HG03025 (cell line): Measurements from ENCODE around the gene ENG.
A peak's percentile ranks its signal among the peaks of the same experiment; 100 is the strongest.

ENCODE experiments used
- ATAC-seq: cut with Tn5 transposase; IDR thresholded peaks from one replicate; pipeline ENCODE4 v1.9.1; 2021; ENCODE audit warnings: mild to moderate bottlenecking, moderate library complexity; ENCODE audit not compliant: unreplicated experiment, low FRiP score

Gene ENG

GRCh38 chr9:127816362-127816725 is 38.1 kb downstream of the ENG start:
- ATAC-seq: no peak

GRCh38 chr9:127815512-127816361 is 38.7 kb downstream of the ENG start:
- ATAC-seq: no peak

- no peak for ATAC-seq
Measured at GRCh38 chr9:127814619-127815511, 39.6 kb downstream of the ENG start.

DNA sequence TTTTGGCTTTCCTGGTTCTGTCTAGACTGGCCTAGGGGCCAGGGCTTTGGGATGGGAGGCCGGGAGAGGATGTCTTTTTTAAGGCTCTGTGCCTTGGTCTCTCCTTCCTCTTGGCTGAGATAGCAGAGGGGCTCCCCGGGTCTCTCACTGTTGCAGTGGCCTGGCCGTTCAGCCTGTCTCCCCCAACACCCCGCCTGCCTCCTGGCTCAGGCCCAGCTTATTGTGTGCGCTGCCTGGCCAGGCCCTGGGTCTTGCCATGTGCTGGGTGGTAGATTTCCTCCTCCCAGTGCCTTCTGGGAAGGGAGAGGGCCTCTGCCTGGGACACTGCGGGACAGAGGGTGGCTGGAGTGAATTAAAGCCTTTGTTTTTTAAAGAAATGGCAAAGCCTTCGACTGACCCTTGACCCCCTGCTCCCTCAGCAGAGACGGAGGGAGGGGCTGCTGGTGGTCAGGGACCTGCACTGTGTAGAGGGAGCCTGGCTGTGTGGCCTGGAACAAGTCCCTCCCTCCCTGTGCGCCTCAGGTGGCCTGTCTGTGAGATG is 40.7 kb downstream of the ENG start:
- ATAC-seq: no peak

DNA sequence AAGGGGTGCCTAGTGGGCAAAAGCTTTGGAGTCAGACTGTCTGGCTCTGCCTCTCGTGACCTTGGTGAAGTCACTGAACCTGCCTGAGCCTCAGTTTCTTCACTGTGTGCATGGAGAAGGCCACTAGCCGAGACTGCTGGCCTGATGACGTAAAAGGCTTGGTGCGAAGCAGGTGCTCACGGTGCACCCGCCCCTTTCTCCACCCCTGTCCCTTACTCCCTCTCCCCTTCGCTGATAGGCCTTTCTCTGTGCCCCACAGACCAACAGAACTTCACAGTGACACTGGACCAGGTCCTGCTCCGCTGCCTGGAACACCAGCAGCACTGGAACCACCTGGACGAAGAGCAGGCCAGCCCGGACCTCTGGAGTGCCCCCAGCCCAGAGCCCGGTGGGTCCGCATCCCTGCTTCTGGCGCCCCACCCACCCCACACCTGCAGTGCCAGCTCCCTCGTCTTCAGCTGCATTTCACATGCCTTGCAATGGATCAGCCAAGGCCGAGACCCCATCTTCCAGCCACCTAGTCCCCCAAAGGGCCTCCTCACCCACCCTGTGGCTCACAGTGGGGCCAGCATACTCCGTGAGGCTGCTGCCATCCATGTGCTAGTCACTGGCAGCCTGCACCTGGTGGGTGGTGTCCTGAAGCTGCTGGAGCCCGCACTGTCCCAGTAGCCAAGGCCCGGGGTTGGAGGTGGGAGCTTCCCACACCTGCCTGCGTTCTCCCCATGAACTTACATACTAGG is 41.4 kb downstream of the ENG start:
- no peak for ATAC-seq

GRCh38 chr9:127812011-127812410 is 42.4 kb downstream of the ENG start:
- no peak for ATAC-seq

DNA sequence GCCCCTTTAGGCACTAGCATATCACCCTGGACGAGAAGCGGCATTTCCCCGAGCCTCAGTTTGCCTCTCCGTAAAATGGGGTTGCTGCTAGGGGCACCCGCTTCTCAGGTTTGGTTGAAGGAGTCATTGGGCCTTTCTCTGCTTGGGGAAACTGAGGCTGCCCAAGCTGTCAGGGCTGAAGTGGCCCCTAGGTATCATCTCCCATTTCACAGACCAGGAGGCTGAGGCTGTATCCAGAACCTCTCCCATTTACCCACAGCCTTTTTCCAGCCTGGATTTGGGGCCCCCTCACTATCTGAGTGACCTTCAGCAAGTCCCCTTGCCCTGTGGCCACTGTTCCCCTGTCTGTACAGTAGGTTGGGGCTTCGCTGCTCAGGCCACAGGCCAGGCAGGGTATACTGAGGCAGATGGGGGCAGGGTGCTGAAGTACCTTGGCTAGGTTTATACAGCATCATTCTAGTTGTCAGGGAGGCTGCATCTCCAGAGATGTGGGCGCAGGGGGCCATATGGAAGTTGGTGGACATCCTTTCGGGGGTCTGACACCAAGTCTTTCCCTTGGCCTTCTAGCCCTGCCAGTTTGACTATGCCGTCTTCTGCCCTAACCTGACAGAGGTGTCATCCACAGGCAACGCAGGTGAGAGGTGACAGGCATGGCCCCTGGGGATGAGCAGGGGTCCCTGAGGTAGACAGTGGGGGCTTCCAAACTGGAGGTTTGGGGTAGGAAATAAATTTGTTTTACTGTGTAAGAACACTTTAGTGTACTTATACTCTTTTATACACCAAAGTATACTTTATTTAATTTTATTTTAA is 43.9 kb downstream of the ENG start:
- no peak for ATAC-seq

- ATAC-seq: no peak
Measured at GRCh38 chr9:127809540-127810377, 44.7 kb downstream of the ENG start.

DNA sequence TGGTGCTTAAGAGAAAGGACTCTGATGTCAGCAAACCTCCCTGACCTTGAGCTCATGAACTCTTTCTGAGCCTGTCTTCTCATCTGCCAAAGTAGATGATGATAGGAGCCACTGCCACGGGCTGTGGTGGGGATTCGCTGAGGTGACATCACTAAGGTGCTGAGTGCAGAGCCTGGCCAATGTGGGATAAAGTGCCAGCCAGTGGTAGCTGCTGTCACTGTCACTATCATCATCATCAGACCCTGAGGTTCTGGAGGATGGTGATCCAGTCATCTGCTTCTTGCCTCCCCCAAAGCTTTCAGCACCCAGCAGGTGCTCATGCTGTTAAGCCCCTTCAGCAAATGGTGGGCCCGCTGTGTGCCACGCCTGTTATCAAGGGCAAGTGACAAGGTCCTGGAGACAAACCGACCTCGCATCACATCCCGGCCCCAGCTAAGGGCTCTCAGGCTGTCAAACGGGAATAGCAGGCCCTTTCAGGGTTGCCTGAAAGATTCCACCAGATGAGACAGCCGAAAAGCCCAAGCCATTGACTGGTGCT is 45.4 kb downstream of the ENG start:
- ATAC-seq: no peak

GRCh38 chr9:127808347-127809001 is 46.0 kb downstream of the ENG start:
- ATAC-seq: no peak

DNA sequence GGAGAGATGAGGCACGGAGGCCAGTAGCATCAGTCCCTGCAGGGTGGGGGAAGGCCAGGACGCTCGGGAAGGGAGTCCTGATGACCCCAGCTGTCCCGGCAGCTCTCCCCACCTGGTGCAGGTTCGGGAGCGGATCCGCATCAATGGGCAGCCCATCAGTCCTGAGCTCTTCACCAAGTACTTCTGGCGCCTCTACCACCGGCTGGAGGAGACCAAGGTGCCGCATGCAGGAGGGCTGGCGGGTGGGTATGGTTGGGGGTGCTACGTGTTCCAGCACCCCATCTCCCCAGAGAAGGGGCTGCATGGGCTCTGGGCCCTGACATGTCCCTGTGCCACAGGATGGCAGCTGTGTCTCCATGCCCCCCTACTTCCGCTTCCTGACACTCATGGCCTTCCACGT is 47.6 kb downstream of the ENG start:
- ATAC-seq: no peak

GRCh38 chr9:127805620-127806019 is 48.8 kb downstream of the ENG start:
- ATAC-seq: no peak

GRCh38 chr9:127803507-127804352 is 50.7 kb downstream of the ENG start:
- peak; percentile 2 for ATAC-seq

DNA sequence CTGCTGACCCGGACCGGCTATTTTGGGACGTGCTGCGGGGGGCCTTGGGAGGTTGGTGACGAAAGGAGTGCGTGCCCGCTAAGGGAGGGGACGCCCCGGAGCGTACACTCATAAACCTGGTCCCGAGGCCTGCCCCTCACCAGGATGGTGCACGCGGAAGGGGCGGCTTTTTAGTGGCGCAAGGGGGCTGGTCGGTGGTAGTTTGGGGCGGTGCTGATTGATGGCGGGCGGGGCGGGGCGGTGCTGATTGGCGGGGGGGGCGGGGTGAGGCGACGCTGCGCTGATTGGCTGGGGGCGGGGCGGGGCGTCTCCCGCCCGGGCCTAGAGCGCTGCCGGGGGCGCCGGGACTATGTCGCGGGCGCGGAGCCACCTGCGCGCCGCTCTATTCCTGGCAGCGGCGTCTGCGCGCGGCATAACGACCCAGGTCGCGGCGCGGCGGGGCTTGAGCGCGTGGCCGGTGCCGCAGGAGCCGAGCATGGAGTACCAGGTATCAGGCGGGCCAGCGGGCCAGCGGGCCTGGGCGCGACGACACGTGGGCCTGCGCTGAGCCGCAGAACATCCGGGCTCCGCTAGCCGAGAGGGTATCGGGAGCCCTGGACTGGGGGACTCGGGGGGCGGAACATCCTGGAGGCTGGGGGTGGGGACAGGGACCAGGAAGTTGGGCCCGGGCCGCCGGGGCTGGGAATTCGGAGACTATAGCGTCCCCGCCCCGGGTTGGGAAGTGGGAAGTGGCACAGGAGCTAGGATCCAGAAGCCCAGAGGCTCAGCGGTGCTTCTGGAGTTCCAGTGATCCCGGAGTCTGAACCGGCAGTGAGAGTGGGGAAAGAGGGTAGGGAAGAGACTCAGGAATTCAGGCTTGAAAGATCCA is 51.6 kb downstream of the ENG start, which contains the start of gene FPGS:
FPGS (plus strand) TSS at position 307 of the 868 bp plus-strand sequence; CDS start at position 350, 43 bp downstream.
- ATAC-seq: peak; percentile 62

DNA sequence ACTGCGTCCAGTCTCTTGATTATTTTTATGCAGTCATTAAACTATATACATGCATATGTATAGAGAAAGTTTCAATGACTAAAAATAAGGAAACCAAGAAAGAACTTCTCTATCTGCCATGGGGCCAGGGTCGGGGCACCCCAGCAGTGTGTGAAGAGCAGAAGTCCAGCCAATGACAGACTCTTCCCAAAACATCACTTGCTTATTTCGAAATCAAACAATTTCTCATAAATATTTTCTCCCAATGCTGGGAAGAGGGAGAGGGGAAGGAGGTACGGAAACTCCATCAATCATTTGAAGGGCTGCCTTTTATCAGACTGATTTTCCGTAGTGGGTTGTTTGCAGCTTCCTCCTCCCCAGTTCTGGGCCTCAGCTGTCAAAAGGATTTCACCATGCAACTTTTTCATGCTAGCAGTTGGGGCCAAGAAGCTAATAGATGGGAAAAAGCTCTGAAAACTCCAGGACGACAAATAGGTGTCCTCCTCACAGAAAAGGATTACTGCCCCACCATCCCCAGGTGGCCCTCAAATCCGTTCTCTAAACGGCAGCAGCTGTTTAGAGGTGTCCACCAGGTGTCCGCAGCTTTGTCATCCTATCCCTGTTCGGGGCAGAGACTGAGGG is 52.4 kb downstream of the ENG start:
- ATAC-seq: peak; percentile 20
